DND-41 (cell line): ENCODE data around the gene CACNA2D3.

Experiments
- ATAC-seq: fragments of 200-7000 bp; cut with Tn5 transposase; 3 replicates; pipeline ENCODE4 v1.9.1; 2021; ENCODE audit warnings: low read depth; ENCODE audit not compliant: insufficient read depth
- DNase-seq: peaks from one replicate; pipeline ENCODE4 v3.0.0-alpha.2; 2020
- H2AFZ ChIP-seq: 2 replicates; pipeline ENCODE4 v1.6.0; 2012; ENCODE audit warnings: low read depth, low read length
- H3K27ac ChIP-seq: 2 replicates; pipeline ENCODE4 v1.5.1; 2012; ENCODE audit warnings: low read length, inconsistent platforms
- H3K27me3 ChIP-seq: fragments of 200-600 bp; sonication (generic); 2 replicates; pipeline ENCODE4 v1.6.0; 2012; ENCODE audit warnings: low read length, mild to moderate bottlenecking, inconsistent platforms; ENCODE audit not compliant: insufficient read depth, poor library complexity
- H3K36me3 ChIP-seq: 2 replicates; pipeline ENCODE4 v1.5.1; 2012; ENCODE audit warnings: low read length, inconsistent platforms; ENCODE audit not compliant: insufficient read depth
- H3K4me1 ChIP-seq: 2 replicates; pipeline ENCODE4 v1.5.1; 2012; ENCODE audit warnings: mild to moderate bottlenecking, low read length; ENCODE audit not compliant: insufficient read depth
- H3K4me2 ChIP-seq: 2 replicates; pipeline ENCODE4 v1.6.0; 2012; ENCODE audit warnings: mild to moderate bottlenecking, moderate library complexity, low read length, inconsistent platforms; ENCODE audit not compliant: insufficient read depth
- H3K4me3 ChIP-seq, 2 experiments: fragments of 200-600 bp in 1 of 2; shearing (Covaris generic) in 1 of 2; 2 replicates each; pipeline ENCODE4 v1.5.1; 2012 to 2016; ENCODE audit warnings: inconsistent platforms in 2 of 2, low read length in 2 of 2, mild to moderate bottlenecking in 2 of 2, low read depth in 1 of 2, moderate library complexity in 1 of 2
- H3K79me2 ChIP-seq: 2 replicates; pipeline ENCODE4 v1.6.0; 2012; ENCODE audit warnings: low read length, inconsistent platforms; ENCODE audit not compliant: insufficient read depth
- H3K9ac ChIP-seq: 2 replicates; pipeline ENCODE4 v1.6.0; 2012; ENCODE audit warnings: low read depth, mild to moderate bottlenecking, inconsistent platforms, low read length, moderate library complexity
- H3K9me3 ChIP-seq: 2 replicates; pipeline ENCODE4 v1.5.1; 2012; ENCODE audit warnings: low read length, moderate library complexity, mild to moderate bottlenecking, inconsistent platforms; ENCODE audit not compliant: insufficient read depth, severe bottlenecking
- H4K20me1 ChIP-seq: 2 replicates; pipeline ENCODE4 v1.6.0; 2012; ENCODE audit warnings: low read length; ENCODE audit not compliant: insufficient read depth
- EZH2 ChIP-seq: IDR thresholded peaks from 3 replicates; pipeline ENCODE4 v1.6.1; 2012; ENCODE audit warnings: borderline replicate concordance, low read depth, mild to moderate bottlenecking, moderate library complexity, low read length, inconsistent platforms; ENCODE audit not compliant: severe bottlenecking
- TF ChIP-seq, protein P1 (sequence below): IDR thresholded peaks from 2 replicates; pipeline ENCODE4 v1.5.1; 2012; ENCODE audit warnings: borderline replicate concordance, low read length, moderate library complexity, mild to moderate bottlenecking; ENCODE audit not compliant: poor library complexity, severe bottlenecking; ENCODE audit errors: extremely low read depth

CACNA2D3 gene

GRCh38 chr3:54326951-54327350, 204.6 kb downstream of the CACNA2D3 start:
- H3K9ac ChIP-seq = no peak overlapping the region
- H3K79me2 ChIP-seq = no peaks in the 10 kb centered on the region
- no peaks in the 10 kb centered on the region for H4K20me1 ChIP-seq
- no peak overlapping the region for H3K27ac ChIP-seq
- no peak for ATAC-seq
- H3K9me3 ChIP-seq = no peaks in the 10 kb centered on the region
- TF ChIP-seq, protein P1, sequence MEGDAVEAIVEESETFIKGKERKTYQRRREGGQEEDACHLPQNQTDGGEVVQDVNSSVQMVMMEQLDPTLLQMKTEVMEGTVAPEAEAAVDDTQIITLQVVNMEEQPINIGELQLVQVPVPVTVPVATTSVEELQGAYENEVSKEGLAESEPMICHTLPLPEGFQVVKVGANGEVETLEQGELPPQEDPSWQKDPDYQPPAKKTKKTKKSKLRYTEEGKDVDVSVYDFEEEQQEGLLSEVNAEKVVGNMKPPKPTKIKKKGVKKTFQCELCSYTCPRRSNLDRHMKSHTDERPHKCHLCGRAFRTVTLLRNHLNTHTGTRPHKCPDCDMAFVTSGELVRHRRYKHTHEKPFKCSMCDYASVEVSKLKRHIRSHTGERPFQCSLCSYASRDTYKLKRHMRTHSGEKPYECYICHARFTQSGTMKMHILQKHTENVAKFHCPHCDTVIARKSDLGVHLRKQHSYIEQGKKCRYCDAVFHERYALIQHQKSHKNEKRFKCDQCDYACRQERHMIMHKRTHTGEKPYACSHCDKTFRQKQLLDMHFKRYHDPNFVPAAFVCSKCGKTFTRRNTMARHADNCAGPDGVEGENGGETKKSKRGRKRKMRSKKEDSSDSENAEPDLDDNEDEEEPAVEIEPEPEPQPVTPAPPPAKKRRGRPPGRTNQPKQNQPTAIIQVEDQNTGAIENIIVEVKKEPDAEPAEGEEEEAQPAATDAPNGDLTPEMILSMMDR = no peak
- no peak for TF ChIP-seq EZH2
- no peak for DNase-seq
- H3K27me3 ChIP-seq = peaks cover 6% of the 10 kb centered on the region
- H3K36me3 ChIP-seq = no peaks in the 10 kb centered on the region
- no peaks in the 10 kb centered on the region for H3K4me1 ChIP-seq
- no peak overlapping the region for H3K4me2 ChIP-seq
- no peak overlapping the region for H2AFZ ChIP-seq
- H3K4me3 ChIP-seq = no peak overlapping the region

DNA sequence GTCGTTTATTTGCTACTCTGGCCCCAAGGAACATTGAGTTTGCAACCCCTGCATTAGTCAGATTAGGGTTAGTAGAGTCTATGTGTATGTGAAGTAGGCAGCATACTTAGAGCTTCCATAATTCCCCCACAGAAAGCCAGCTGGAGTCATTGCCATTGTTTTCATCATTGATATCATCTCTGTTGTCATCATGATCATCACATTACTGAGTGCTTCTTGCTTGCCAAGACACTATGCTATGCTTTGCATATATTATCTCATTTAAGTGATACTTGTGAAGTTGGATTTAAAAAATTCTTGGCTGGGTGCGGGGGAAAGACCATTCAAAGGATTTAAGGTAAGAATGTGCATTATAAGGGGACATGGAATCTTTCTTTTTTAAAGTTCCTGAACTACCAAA, 209.0 kb downstream of the CACNA2D3 start:
- no peaks in the 10 kb centered on the region for H3K27me3 ChIP-seq
- TF ChIP-seq, protein P1 = no peak
- TF ChIP-seq EZH2 = no peak
- no peaks in the 10 kb centered on the region for H4K20me1 ChIP-seq

GRCh38 chr3:54337846-54338245, 215.5 kb downstream of the CACNA2D3 start:
- Histone ChIP-seq H3K27me3 (peaks cover 8% of the 10 kb centered on the region), H4K20me1 (no peaks in the 10 kb centered on the region), H3K9me3 (no peaks in the 10 kb centered on the region), H3K79me2 (no peaks in the 10 kb centered on the region), H3K4me2 (no peak overlapping the region), H3K4me3 (no peak overlapping the region), H3K36me3 (no peaks in the 10 kb centered on the region), H3K4me1 (no peaks in the 10 kb centered on the region), H2AFZ (no peak overlapping the region), H3K9ac (no peak overlapping the region), H3K27ac (no peak overlapping the region)
- ATAC-seq (no peak), DNase-seq (no peak)
- TF ChIP-seq, protein P1 = no peak
- no peak for TF ChIP-seq EZH2

More for the DNA sequence above, 209.0 kb downstream of the CACNA2D3 start:
- Histone ChIP-seq H3K4me2 (no peak overlapping the region), H3K36me3 (no peaks in the 10 kb centered on the region), H2AFZ (no peak overlapping the region), H3K4me3 (no peak overlapping the region), H3K4me1 (no peaks in the 10 kb centered on the region), H3K9me3 (no peaks in the 10 kb centered on the region), H3K9ac (no peak overlapping the region), H3K79me2 (no peaks in the 10 kb centered on the region), H3K27ac (no peak overlapping the region)
- no peak for ATAC-seq
- DNase-seq = no peak

GRCh38 chr3:54339608-54340007, 217.3 kb downstream of the CACNA2D3 start:
- H3K79me2 ChIP-seq = no peaks in the 10 kb centered on the region
- H3K9ac ChIP-seq = no peak overlapping the region
- no peaks in the 10 kb centered on the region for H4K20me1 ChIP-seq
- H3K36me3 ChIP-seq = no peaks in the 10 kb centered on the region
- TF ChIP-seq EZH2 = no peak
- TF ChIP-seq, protein P1 = no peak
- no peak overlapping the region for H3K27ac ChIP-seq
- peaks cover 8% of the 10 kb centered on the region for H3K27me3 ChIP-seq
- DNase-seq = no peak
- no peak overlapping the region for H3K4me2 ChIP-seq
- no peaks in the 10 kb centered on the region for H3K4me1 ChIP-seq
- H3K4me3 ChIP-seq = no peak overlapping the region
- ATAC-seq = no peak
- no peak overlapping the region for H2AFZ ChIP-seq
- H3K9me3 ChIP-seq = no peaks in the 10 kb centered on the region
